DOHH2 (cell line): ENCODE results near the gene FAM53A.

Experiments
- EZH2phosphoT487 ChIP-seq: fragments of 200-600 bp; sonication (generic); IDR thresholded peaks from 2 replicates; pipeline ENCODE4 v1.6.1; 2017; ENCODE audit warnings: borderline replicate concordance, mild to moderate bottlenecking, antibody characterized with exemption, low read length, moderate library complexity, mixed read lengths
- TF ChIP-seq, protein P1 (sequence below): fragments of 200-600 bp; sonication (generic); IDR thresholded peaks from one replicate; pipeline ENCODE4 v1.5.1; 2014; ENCODE audit warnings: antibody characterized with exemption, mild to moderate bottlenecking, low read depth, low read length; ENCODE audit not compliant: poor library complexity, severe bottlenecking

GRCh38 chr4:1669270-1669669, 14.8 kb downstream of the FAM53A start:
- TF ChIP-seq, protein P1, sequence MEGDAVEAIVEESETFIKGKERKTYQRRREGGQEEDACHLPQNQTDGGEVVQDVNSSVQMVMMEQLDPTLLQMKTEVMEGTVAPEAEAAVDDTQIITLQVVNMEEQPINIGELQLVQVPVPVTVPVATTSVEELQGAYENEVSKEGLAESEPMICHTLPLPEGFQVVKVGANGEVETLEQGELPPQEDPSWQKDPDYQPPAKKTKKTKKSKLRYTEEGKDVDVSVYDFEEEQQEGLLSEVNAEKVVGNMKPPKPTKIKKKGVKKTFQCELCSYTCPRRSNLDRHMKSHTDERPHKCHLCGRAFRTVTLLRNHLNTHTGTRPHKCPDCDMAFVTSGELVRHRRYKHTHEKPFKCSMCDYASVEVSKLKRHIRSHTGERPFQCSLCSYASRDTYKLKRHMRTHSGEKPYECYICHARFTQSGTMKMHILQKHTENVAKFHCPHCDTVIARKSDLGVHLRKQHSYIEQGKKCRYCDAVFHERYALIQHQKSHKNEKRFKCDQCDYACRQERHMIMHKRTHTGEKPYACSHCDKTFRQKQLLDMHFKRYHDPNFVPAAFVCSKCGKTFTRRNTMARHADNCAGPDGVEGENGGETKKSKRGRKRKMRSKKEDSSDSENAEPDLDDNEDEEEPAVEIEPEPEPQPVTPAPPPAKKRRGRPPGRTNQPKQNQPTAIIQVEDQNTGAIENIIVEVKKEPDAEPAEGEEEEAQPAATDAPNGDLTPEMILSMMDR, result no peak
- no peak for TF ChIP-seq EZH2phosphoT487
